Activated naive CD8-positive, alpha-beta T cell treated with anti-CD3 and anti-CD28 coated beads for 36 hours (primary cell): ENCODE data around the gene ADAMTS17. TPM values are rescaled to one million over a fixed set of nuclear protein-coding genes. Genes with fewer than 3 reads are reported as not detected.
"Not testable (repeated sequence)": the region's sequence is repeated elsewhere in the genome, so short reads cannot be mapped to it uniquely, and the experiment has no call there.

ENCODE experiments used
- DNase-seq: peaks from one replicate; pipeline ENCODE4 v3.0.0; 2021
- H3K27ac Mint-ChIP-seq: one replicate; pipeline ENCODE4 v1.8.0; 2022; ENCODE audit warnings: mild to moderate bottlenecking, moderate library complexity, mixed read lengths
- H3K27me3 Mint-ChIP-seq: one replicate; pipeline ENCODE4 v1.8.0; 2022; ENCODE audit warnings: mild to moderate bottlenecking, mixed read lengths
- H3K36me3 Mint-ChIP-seq: one replicate; pipeline ENCODE4 v1.8.0; 2021; ENCODE audit warnings: mild to moderate bottlenecking, mixed read lengths
- H3K4me1 Mint-ChIP-seq: one replicate; pipeline ENCODE4 v1.8.0; 2021; ENCODE audit warnings: mixed read lengths
- H3K4me3 Mint-ChIP-seq: one replicate; pipeline ENCODE4 v1.8.0; 2022; ENCODE audit warnings: mild to moderate bottlenecking, moderate library complexity, mixed read lengths
- H3K9me3 Mint-ChIP-seq: one replicate; pipeline ENCODE4 v1.8.0; 2022; ENCODE audit warnings: mixed read lengths
- total RNA-seq, 2 experiments: library from RNA; stranded (reverse); gene quantifications; one replicate each; pipeline ENCODE4 v1.2.3, GENCODE V29; 2021

ADAMTS17 gene
- total RNA-seq, 2 experiments from 2014 or later: 2.5 to 3.6 TPM

DNA sequence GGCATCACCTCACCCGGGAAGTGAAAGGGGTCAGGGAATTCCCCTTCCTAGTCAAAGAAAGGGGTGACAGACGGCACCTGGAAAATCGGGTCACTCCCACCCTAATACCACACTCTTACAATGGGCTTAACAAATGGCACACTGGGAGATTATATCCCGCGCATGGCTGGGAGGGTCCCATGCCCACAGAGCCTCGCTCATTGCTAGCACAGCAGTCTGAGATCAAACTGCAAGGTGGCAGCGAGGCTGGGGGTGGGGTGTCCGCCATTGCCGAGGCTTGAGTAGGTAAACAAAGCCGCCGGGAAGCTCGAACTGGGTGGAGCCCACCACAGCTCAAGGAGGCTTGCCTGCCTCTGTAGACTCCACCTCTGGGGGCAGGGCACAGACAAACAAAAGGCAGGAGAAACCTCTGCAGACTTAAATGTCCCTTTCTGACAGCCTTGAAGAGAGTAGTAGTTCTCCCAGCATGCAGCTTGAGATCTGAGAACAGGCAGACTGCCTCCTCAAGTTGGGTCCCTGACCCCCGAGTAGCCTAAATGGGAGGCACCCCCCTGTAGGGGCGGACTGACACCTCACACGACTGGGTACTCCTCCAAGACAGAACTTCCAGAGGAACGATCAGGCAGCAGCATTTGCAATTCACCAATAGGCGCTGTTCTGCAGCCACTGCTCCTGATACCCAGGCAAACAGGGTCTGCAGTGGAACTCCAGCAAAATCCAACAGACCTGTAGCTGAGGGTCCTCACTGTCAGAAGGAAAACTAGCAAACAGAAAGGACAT lies 257.5 kb downstream of the ADAMTS17 start:
- not testable (repeated sequence) for H3K4me1 Mint-ChIP-seq, H3K9me3 Mint-ChIP-seq, H3K27me3 Mint-ChIP-seq, H3K4me3 Mint-ChIP-seq, DNase-seq, H3K27ac Mint-ChIP-seq
- H3K36me3 Mint-ChIP-seq: peaks cover 19% of the 10 kb centered on the region

DNA sequence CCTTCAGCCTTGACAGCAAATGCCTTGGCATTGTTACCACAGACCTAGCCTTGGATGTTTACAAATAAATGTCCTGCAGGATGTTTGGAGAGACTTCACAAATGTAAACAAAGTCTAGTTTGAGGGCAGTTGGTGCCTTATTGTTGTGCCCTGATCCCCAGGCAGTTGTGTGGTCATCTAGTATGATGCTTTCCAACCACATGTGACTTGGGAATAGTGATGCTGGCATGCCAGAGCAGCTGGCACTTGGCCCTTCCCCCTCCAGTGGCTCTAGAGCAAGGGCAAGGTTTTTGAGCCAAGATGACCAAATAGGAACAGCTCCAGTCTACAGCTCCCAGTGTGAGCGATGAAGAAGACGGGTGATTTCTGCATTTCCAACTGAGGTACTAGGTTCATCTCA lies 258.2 kb downstream of the ADAMTS17 start:
- H3K36me3 Mint-ChIP-seq: peaks cover 19% of the 10 kb centered on the region
- H3K27me3 Mint-ChIP-seq: no peaks in the 10 kb centered on the region
- DNase-seq: no peak
- no peak overlapping the region for H3K4me3 Mint-ChIP-seq
- no peaks in the 10 kb centered on the region for H3K4me1 Mint-ChIP-seq
- H3K27ac Mint-ChIP-seq: no peak overlapping the region
- H3K9me3 Mint-ChIP-seq: no peaks in the 10 kb centered on the region

- Mint-ChIP-seq H3K27ac (no peak overlapping the region), H3K9me3 (no peaks in the 10 kb centered on the region), H3K4me1 (no peaks in the 10 kb centered on the region), H3K4me3 (no peak overlapping the region), H3K27me3 (no peaks in the 10 kb centered on the region), H3K36me3 (peaks cover 19% of the 10 kb centered on the region)
- DNase-seq: no peak
Observed at GRCh38 chr15:100082761-100083402, 258.9 kb downstream of the ADAMTS17 start.

DNA sequence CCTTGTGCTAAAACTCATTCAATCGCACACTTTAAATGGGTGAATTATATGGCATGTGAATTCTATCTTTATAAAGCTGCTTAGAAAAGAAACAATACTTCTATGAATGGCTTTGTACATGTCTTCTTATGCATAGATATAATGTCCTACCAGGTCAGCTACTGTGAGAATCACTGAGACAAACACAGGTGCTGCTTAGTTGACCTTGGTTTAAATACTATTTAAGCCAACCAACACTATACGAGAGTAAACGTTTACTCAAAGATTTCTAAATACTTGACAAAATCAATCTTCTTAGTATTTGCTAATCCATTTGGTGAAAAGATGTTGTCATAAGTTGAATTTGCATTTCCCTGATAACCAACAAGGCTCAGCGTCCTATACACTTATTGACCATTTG lies 260.3 kb downstream of the ADAMTS17 start:
- Mint-ChIP-seq H3K36me3 (peaks cover 9% of the 10 kb centered on the region), H3K27me3 (no peaks in the 10 kb centered on the region), H3K4me3 (no peak overlapping the region), H3K4me1 (no peaks in the 10 kb centered on the region), H3K9me3 (no peaks in the 10 kb centered on the region), H3K27ac (no peak overlapping the region)
- no peak for DNase-seq

- H3K4me1 Mint-ChIP-seq: no peaks in the 10 kb centered on the region
- H3K27me3 Mint-ChIP-seq: no peaks in the 10 kb centered on the region
- no peak for DNase-seq
Observed at GRCh38 chr15:100078511-100079220, 263.1 kb downstream of the ADAMTS17 start.

GRCh38 chr15:100075229-100075628 lies 266.5 kb downstream of the ADAMTS17 start:
- H3K27ac Mint-ChIP-seq: no peak overlapping the region
- no peak for DNase-seq
- H3K4me1 Mint-ChIP-seq: no peaks in the 10 kb centered on the region
- peaks cover 1% of the 10 kb centered on the region for H3K9me3 Mint-ChIP-seq
- H3K4me3 Mint-ChIP-seq: no peak overlapping the region
- no peaks in the 10 kb centered on the region for H3K27me3 Mint-ChIP-seq
- peaks cover 3% of the 10 kb centered on the region for H3K36me3 Mint-ChIP-seq

More at GRCh38 chr15:100078511-100079220, 263.1 kb downstream of the ADAMTS17 start:
- no peaks in the 10 kb centered on the region for H3K9me3 Mint-ChIP-seq
- H3K36me3 Mint-ChIP-seq: peaks cover 1% of the 10 kb centered on the region
- no peak overlapping the region for H3K27ac Mint-ChIP-seq
- no peak overlapping the region for H3K4me3 Mint-ChIP-seq

DNA sequence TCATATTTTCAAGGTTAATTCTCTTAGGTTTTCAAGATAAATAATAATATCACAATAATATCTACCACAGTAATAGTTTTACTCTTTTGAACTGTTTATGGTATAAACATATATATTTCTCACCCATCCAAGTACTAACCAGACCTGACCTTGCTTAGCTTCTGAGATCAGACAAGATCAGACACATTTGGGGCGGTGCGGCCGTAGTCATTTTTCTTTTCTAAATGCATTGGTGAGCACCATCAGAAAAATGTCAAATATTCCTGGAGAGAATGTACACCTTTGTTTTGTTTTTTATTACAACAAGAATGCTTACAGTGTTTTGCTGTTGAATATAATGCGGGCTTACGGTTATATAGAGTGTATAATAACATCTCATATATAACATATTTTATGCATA lies 267.8 kb downstream of the ADAMTS17 start:
- peaks cover 10% of the 10 kb centered on the region for H3K36me3 Mint-ChIP-seq

DNA sequence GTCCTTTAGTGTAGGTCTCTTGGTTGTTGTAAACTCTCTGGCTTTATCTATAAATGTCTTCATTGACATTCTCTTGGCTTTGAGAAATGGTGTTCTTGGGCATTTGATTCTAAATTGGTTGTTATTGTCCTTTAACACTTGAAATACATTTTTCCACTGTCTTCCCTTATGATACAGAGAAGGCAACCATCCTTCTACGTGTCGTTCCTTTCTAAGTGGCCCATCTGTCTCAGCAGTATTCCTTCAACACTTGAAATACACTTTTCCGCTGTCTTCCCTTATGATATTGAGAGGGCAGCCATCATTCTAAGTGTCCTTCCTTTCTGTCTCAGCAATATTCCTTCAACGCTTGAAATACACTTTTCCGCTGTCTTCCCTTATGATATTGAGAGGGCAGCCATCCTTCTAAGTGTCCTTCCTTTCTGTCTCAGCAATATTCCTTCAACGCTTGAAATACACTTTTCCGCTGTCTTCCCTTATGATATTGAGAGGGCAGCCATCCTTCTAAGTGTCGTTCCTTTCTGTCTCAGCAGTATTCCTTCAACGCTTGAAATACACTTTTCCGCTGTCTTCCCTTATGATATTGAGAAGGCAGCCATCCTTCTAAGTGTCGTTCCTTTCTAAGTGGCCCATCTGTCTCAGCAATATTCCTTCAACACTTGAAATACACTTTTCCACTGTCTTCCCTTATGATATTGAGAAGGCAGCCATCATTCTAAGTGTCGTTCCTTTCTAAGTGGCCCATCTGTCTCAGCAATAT lies 275.1 kb downstream of the ADAMTS17 start:
- H3K9me3 Mint-ChIP-seq, H3K4me1 Mint-ChIP-seq, H3K27me3 Mint-ChIP-seq, H3K4me3 Mint-ChIP-seq, DNase-seq, H3K27ac Mint-ChIP-seq: not testable (repeated sequence)
- peaks cover 15% of the 10 kb centered on the region for H3K36me3 Mint-ChIP-seq

More for the DNA sequence above, 267.8 kb downstream of the ADAMTS17 start:
- no peak overlapping the region for H3K27ac Mint-ChIP-seq
- no peak overlapping the region for H3K4me3 Mint-ChIP-seq
- no peaks in the 10 kb centered on the region for H3K27me3 Mint-ChIP-seq
- no peak for DNase-seq
- H3K9me3 Mint-ChIP-seq: peaks cover 1% of the 10 kb centered on the region
- H3K4me1 Mint-ChIP-seq: no peaks in the 10 kb centered on the region

DNA sequence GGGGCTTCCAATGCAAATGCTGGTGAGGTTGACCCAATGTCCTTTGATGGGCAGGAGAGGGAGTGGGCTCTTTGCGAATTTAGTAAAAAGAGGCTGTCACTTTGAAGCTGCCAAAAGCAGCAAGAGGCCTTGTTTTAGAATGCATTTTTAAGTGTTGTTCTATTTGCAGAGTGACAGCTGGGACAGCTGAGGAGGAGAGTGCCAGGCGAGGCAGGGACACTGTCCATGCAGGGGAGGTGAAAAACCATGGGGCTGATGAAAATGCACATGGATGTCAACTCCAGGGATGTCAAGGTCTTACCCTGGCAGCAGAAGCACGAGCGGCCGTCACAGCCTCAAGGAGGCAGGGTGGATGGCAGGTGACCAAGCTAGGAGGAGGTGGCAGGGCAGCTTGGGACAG lies 279.8 kb downstream of the ADAMTS17 start:
- no peak overlapping the region for H3K4me3 Mint-ChIP-seq
- H3K9me3 Mint-ChIP-seq: no peaks in the 10 kb centered on the region
- peaks cover 2% of the 10 kb centered on the region for H3K36me3 Mint-ChIP-seq
- no peak overlapping the region for H3K27ac Mint-ChIP-seq
- no peaks in the 10 kb centered on the region for H3K4me1 Mint-ChIP-seq
- H3K27me3 Mint-ChIP-seq: no peaks in the 10 kb centered on the region
- no peak for DNase-seq

- Mint-ChIP-seq H3K36me3 (no peaks in the 10 kb centered on the region), H3K9me3 (no peaks in the 10 kb centered on the region), H3K4me1 (no peaks in the 10 kb centered on the region), H3K27ac (no peak overlapping the region), H3K4me3 (no peak overlapping the region), H3K27me3 (no peaks in the 10 kb centered on the region)
- DNase-seq: no peak
Observed at GRCh38 chr15:100060276-100060926, 281.4 kb downstream of the ADAMTS17 start.

DNA sequence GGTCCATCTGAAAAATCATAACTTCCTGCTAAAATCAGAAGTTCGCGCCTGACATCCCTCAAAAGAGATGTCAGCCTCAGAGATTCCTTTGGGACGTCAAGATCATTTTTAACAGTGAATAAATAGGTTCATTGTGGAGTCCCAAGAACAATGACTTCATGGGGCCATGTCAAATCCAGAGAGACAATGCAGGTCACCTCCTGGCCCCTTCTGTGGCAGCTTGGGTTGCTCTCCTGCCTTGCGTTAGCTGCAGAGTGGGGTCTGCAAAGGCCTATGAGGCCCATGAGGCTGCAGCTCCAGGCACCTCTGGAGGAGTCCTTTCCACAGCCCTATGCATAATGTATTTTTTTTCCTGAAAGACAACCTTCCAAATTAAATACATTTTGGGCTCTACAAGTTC lies 282.3 kb downstream of the ADAMTS17 start:
- no peak for DNase-seq
- no peaks in the 10 kb centered on the region for H3K9me3 Mint-ChIP-seq
- no peak overlapping the region for H3K27ac Mint-ChIP-seq
- no peaks in the 10 kb centered on the region for H3K36me3 Mint-ChIP-seq
- H3K4me3 Mint-ChIP-seq: no peak overlapping the region
- H3K4me1 Mint-ChIP-seq: no peaks in the 10 kb centered on the region
- H3K27me3 Mint-ChIP-seq: no peaks in the 10 kb centered on the region

GRCh38 chr15:100059094-100059493 lies 282.7 kb downstream of the ADAMTS17 start:
- Mint-ChIP-seq H3K27me3 (no peaks in the 10 kb centered on the region), H3K27ac (no peak overlapping the region), H3K9me3 (no peaks in the 10 kb centered on the region), H3K4me3 (no peak overlapping the region), H3K36me3 (no peaks in the 10 kb centered on the region), H3K4me1 (no peaks in the 10 kb centered on the region)
- no peak for DNase-seq

GRCh38 chr15:100058458-100058857 lies 283.3 kb downstream of the ADAMTS17 start:
- no peaks in the 10 kb centered on the region for H3K9me3 Mint-ChIP-seq
- no peaks in the 10 kb centered on the region for H3K36me3 Mint-ChIP-seq
- H3K4me3 Mint-ChIP-seq: no peak overlapping the region
- H3K27ac Mint-ChIP-seq: no peak overlapping the region
- DNase-seq: no peak
- no peaks in the 10 kb centered on the region for H3K27me3 Mint-ChIP-seq
- H3K4me1 Mint-ChIP-seq: no peaks in the 10 kb centered on the region

DNA sequence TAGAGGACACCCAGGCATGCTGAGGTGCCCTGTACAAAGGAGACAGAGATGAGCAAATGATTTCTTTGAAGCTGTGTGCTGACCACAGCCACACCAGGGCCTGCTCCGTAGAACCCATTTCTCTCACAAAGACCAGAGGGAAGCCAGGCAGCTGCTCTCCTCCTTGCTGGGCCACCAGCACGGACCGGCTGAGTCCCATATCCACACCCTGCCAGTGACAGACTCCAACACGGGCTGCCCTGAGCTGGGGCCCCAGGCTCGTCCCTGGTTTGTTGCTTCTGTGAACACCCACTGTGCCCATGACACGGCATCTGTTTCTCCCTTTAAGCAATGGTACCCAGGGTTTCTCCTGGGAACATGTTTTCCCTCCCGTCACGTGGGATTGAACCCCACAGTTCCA lies 284.5 kb downstream of the ADAMTS17 start:
- Mint-ChIP-seq H3K36me3 (no peaks in the 10 kb centered on the region), H3K4me1 (no peaks in the 10 kb centered on the region), H3K4me3 (no peak overlapping the region), H3K27ac (no peak overlapping the region), H3K9me3 (no peaks in the 10 kb centered on the region), H3K27me3 (no peaks in the 10 kb centered on the region)
- no peak for DNase-seq
